OCI-LY3 (cell line): ENCODE data around the gene SRP9.
A peak's percentile ranks its signal among the peaks of the same experiment; 100 is the strongest.
"Not testable (repeated sequence)": the region's sequence is repeated elsewhere in the genome, so short reads cannot be mapped to it uniquely, and the experiment has no call there.

Source experiments
- H2AFZ ChIP-seq: fragments of 200-600, 300-600 bp; shearing (Covaris generic); 2 replicates; pipeline ENCODE4 v1.6.0; 2014; ENCODE audit warnings: antibody characterized with exemption, low read depth, low read length
- H3K27ac ChIP-seq: fragments of 200-600, 300-600 bp; sonication (generic); 2 replicates; pipeline ENCODE4 v1.5.1; 2014; ENCODE audit warnings: mild to moderate bottlenecking, low read length, moderate library complexity, mixed read lengths
- H3K27me3 ChIP-seq: fragments of 200-600, 300-600 bp; sonication (generic); 2 replicates; pipeline ENCODE4 v1.6.1; 2014; ENCODE audit warnings: low read depth, low read length, mixed read lengths
- H3K36me3 ChIP-seq: fragments of 200-600, 300-600 bp; sonication (generic); replicated peaks from 2 replicates; pipeline ENCODE3; 2014; ENCODE audit warnings: low read depth, low read length, mixed read lengths
- H3K4me1 ChIP-seq: fragments of 300-600, 200-600 bp; sonication (generic); 2 replicates; pipeline ENCODE4 v1.6.1; 2014; ENCODE audit warnings: low read length, mixed read lengths
- H3K4me2 ChIP-seq: fragments of 200-600, 300-600 bp; sonication (generic); 2 replicates; pipeline ENCODE4 v1.6.1; 2014; ENCODE audit warnings: low read length, mixed read lengths
- H3K4me3 ChIP-seq: fragments of 300-600, 200-600 bp; sonication (generic); 2 replicates; pipeline ENCODE4 v1.5.1; 2014; ENCODE audit warnings: antibody characterized with exemption, mild to moderate bottlenecking, low read length, moderate library complexity
- H3K79me2 ChIP-seq: fragments of 300-600, 200-600 bp; shearing (Covaris generic); 2 replicates; pipeline ENCODE4 v1.6.1; 2014; ENCODE audit warnings: mild to moderate bottlenecking, low read length, mixed read lengths
- H3K9ac ChIP-seq: fragments of 300-600, 200-600 bp; shearing (Covaris generic); 2 replicates; pipeline ENCODE4 v1.6.0; 2014; ENCODE audit warnings: mild to moderate bottlenecking, low read length, moderate library complexity
- H3K9me3 ChIP-seq: fragments of 200-600, 300-600 bp; shearing (Covaris generic); 2 replicates; pipeline ENCODE4 v1.6.1; 2014; ENCODE audit warnings: low read length, mixed read lengths; ENCODE audit not compliant: insufficient read depth
- H4K20me1 ChIP-seq: fragments of 200-600, 300-600 bp; sonication (generic); 2 replicates; pipeline ENCODE4 v1.6.1; 2016; ENCODE audit warnings: low read length, mixed read lengths; ENCODE audit not compliant: insufficient read depth
- CTCF ChIP-seq: fragments of 200-600, 300-600 bp; sonication (generic); IDR thresholded peaks from 2 replicates; pipeline ENCODE4 v1.5.1; 2014; ENCODE audit warnings: antibody characterized with exemption, low read length, low read depth
- EZH2phosphoT487 ChIP-seq: fragments of 200-600 bp; shearing (Covaris generic); IDR thresholded peaks from 2 replicates; pipeline ENCODE4 v1.6.1; 2018; ENCODE audit warnings: antibody characterized with exemption, mixed run types, low read depth

Gene SRP9

GRCh38 chr1:225808136-225808535 is 30.5 kb downstream of the SRP9 start:
- Histone ChIP-seq H3K27me3 (no peaks in the 10 kb centered on the region), H3K4me2 (no peak overlapping the region), H3K9ac (no peak overlapping the region), H3K4me3 (no peak overlapping the region), H3K36me3 (no peaks in the 10 kb centered on the region), H3K79me2 (no peaks in the 10 kb centered on the region), H3K9me3 (no peaks in the 10 kb centered on the region), H3K27ac (no peak overlapping the region), H2AFZ (no peak overlapping the region), H4K20me1 (no peaks in the 10 kb centered on the region), H3K4me1 (peaks cover 7% of the 10 kb centered on the region)
- TF ChIP-seq CTCF (no peak), EZH2phosphoT487 (no peak)

DNA sequence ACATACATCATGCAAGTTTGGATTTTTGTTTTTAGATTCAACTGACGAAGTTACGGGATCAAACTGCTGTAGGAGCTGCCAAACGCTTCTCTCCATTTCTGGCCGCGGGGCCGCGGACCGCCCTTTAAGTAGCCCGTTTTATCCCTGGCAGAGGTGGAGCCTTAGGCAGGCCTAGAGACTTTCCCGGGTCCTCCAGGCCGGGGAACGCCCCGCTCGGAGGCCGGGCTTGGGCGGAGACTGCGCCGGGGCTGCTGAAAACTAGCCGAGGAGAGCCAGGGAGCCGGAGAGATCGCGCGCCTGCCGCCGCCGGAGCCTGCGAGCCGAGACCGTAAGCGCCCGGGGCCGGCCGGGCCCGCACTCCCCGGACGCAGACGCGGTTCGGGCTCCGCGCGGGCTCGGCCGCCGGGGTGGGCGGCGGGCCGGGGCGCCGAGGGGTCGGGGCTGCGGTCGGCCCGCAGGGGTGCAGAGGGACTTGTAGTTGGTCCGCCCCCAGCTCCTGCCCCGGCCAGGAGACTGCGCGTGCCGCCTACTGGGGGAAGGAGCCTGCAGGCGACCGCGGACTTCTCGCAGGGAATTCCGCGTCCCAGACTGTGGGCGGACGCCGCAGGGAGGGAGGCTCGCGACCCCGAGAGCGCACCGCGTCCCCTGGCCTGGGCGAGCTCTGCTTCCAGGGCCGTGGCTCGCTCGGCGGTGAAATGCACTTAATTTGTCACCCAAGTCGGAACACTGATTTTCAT is 32.4 kb downstream of the SRP9 start, which contains the start of gene EPHX1:
EPHX1 (plus strand) TSS at position 283 of the 737 bp plus-strand sequence. CDS start 18,606 bp downstream, outside the sequence.
- no peak for TF ChIP-seq EZH2phosphoT487
- peak; percentile 18; the same call in 1 of the 2 replicates for TF ChIP-seq CTCF
- Histone ChIP-seq H3K36me3 (no peaks in the 10 kb centered on the region), H3K27me3 (no peaks in the 10 kb centered on the region), H3K4me2 (peak within 1 kb of the TSS; percentile 76), H3K79me2 (no peaks in the 10 kb centered on the region), H2AFZ (peak within 1 kb of the TSS; percentile 81), H3K27ac (no peak within 1 kb of the TSS), H3K9me3 (no peaks in the 10 kb centered on the region), H3K4me3 (peak within 1 kb of the TSS; percentile 89), H3K4me1 (peaks cover 7% of the 10 kb centered on the region), H3K9ac (peak within 1 kb of the TSS; percentile 60), H4K20me1 (no peaks in the 10 kb centered on the region)

GRCh38 chr1:225810579-225811538 is 33.2 kb downstream of the SRP9 start:
- Histone ChIP-seq H2AFZ (peak overlapping the region; percentile 56; the same call in 1 of the 2 replicates), H3K4me3 (peak overlapping the region; percentile 89), H3K9ac (peak overlapping the region; percentile 60), H3K4me2 (peak overlapping the region; percentile 76)
- H3K4me1 ChIP-seq, H3K27me3 ChIP-seq, H3K36me3 ChIP-seq, H3K27ac ChIP-seq, H4K20me1 ChIP-seq, H3K79me2 ChIP-seq, H3K9me3 ChIP-seq: not testable (repeated sequence)

DNA sequence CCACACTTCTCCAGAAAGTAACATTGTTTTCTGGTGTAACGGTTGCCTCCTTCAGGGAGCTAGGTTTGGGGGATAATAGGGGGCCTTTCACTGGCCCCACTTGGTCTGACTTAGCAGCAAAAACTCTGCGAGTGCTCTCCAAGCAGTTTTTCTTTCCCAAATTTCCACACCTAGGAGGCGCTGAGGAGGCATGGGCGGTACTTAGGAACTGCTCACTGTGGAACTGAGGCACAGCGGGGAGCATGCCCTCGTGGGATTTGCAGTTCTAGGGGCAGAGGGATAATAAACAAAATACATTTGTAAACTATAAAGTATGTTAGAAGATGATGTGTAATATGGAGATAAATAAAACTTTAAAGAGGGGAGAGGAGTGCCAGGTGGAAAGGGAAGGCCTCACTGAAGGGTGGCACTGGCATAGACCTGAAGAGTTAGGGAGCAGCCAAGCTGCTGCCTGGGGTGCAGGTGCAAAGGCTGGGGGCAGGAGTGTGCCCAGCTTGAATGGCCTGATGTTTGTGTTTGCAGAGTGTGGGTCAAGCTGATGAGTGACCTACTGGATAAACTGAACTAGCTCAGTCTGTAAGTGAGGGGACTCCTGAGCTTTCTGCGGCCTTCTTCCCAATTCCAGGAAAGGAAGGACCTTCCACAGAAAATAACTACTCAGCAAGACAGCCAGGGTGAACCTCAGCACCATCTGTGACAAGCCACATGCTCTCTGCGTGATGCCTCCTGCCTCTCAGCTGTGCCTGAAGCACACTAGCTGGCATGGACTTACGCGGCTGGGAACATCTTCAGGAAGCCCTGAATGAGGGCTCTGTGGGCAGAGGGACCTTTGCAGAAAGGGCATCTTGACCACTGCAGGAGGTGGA is 34.2 kb downstream of the SRP9 start:
- H3K27ac ChIP-seq: no peak overlapping the region
- TF ChIP-seq EZH2phosphoT487 (no peak), CTCF (no peak)
- H3K4me2 ChIP-seq: no peak overlapping the region
- H3K36me3 ChIP-seq: no peaks in the 10 kb centered on the region
- no peak overlapping the region for H3K4me3 ChIP-seq
- peaks cover 7% of the 10 kb centered on the region for H3K4me1 ChIP-seq
- H3K27me3 ChIP-seq: no peaks in the 10 kb centered on the region
- no peaks in the 10 kb centered on the region for H3K9me3 ChIP-seq
- no peaks in the 10 kb centered on the region for H4K20me1 ChIP-seq
- H3K9ac ChIP-seq: no peak overlapping the region
- no peaks in the 10 kb centered on the region for H3K79me2 ChIP-seq
- H2AFZ ChIP-seq: no peak overlapping the region
